Skeletal muscle satellite cell (primary cell): ENCODE measurements around the gene TMEM120A.
"Not testable (repeated sequence)": the region's sequence is repeated elsewhere in the genome, so short reads cannot be mapped to it uniquely, and the experiment has no call there.

ENCODE experiments used
- H3K27me3 ChIP-seq: 2 replicates; pipeline ENCODE4 v1.7.0; 2013; ENCODE audit warnings: low read length; ENCODE audit not compliant: control insufficient read depth, insufficient read depth
- H3K36me3 ChIP-seq: 2 replicates; pipeline ENCODE4 v1.7.0; 2013; ENCODE audit warnings: mild to moderate bottlenecking, control low read depth, low read length; ENCODE audit not compliant: insufficient read depth
- H3K4me1 ChIP-seq: 2 replicates; pipeline ENCODE4 v1.7.0; 2013; ENCODE audit warnings: low read length; ENCODE audit not compliant: control insufficient read depth, insufficient read depth
- H3K4me2 ChIP-seq: 2 replicates; pipeline ENCODE4 v1.7.0; 2013; ENCODE audit warnings: mild to moderate bottlenecking, low read length
- H3K4me3 ChIP-seq: 2 replicates; pipeline ENCODE4 v1.7.0; 2013; ENCODE audit warnings: low read length
- H3K9ac ChIP-seq: 2 replicates; pipeline ENCODE4 v1.7.0; 2013; ENCODE audit warnings: mild to moderate bottlenecking, low read depth, low read length, moderate library complexity
- H3K9me3 ChIP-seq: replicated peaks from 2 replicates; pipeline ENCODE4 v1.7.0; 2013; ENCODE audit warnings: mild to moderate bottlenecking, control low read depth, low read length

The TMEM120A gene

GRCh38 chr7:76009672-76010600 is 15.5 kb upstream of the TMEM120A start:
- no peaks in the 10 kb centered on the region for H3K27me3 ChIP-seq
- H3K4me3 ChIP-seq = no peak overlapping the region
- peaks cover 4% of the 10 kb centered on the region for H3K36me3 ChIP-seq
- no peak overlapping the region for H3K4me2 ChIP-seq
- H3K9ac ChIP-seq = no peak overlapping the region
- peaks cover 12% of the 10 kb centered on the region for H3K4me1 ChIP-seq
- H3K9me3 ChIP-seq = no peaks in the 10 kb centered on the region

GRCh38 chr7:76008156-76008687 is 13.8 kb upstream of the TMEM120A start:
- no peak overlapping the region for H3K4me3 ChIP-seq
- no peaks in the 10 kb centered on the region for H3K27me3 ChIP-seq
- H3K36me3 ChIP-seq = peaks cover 11% of the 10 kb centered on the region
- H3K4me1 ChIP-seq = peaks cover 12% of the 10 kb centered on the region
- H3K9me3 ChIP-seq = no peaks in the 10 kb centered on the region
- H3K4me2 ChIP-seq = no peak overlapping the region
- H3K9ac ChIP-seq = no peak overlapping the region

GRCh38 chr7:76005004-76005403 is 10.6 kb upstream of the TMEM120A start:
- H3K9ac ChIP-seq, H3K4me2 ChIP-seq, H3K4me1 ChIP-seq, H3K27me3 ChIP-seq, H3K4me3 ChIP-seq, H3K9me3 ChIP-seq: not testable (repeated sequence)
- H3K36me3 ChIP-seq = peaks cover 24% of the 10 kb centered on the region

- Histone ChIP-seq H3K36me3 (peaks cover 24% of the 10 kb centered on the region), H3K4me2 (no peak overlapping the region), H3K27me3 (no peaks in the 10 kb centered on the region), H3K4me1 (no peaks in the 10 kb centered on the region), H3K9me3 (no peaks in the 10 kb centered on the region), H3K9ac (no peak overlapping the region), H3K4me3 (no peak overlapping the region)
Measured at GRCh38 chr7:76003351-76003750, 9.0 kb upstream of the TMEM120A start.

- no peak overlapping the region for H3K4me2 ChIP-seq
- H3K4me3 ChIP-seq = no peak overlapping the region
- H3K36me3 ChIP-seq = peaks cover 24% of the 10 kb centered on the region
- H3K9me3 ChIP-seq = no peaks in the 10 kb centered on the region
- no peaks in the 10 kb centered on the region for H3K4me1 ChIP-seq
- no peak overlapping the region for H3K9ac ChIP-seq
- no peaks in the 10 kb centered on the region for H3K27me3 ChIP-seq
Measured at GRCh38 chr7:76002822-76003221, 8.4 kb upstream of the TMEM120A start.

- Histone ChIP-seq H3K4me3 (no peak overlapping the region), H3K36me3 (peaks cover 24% of the 10 kb centered on the region), H3K9me3 (no peaks in the 10 kb centered on the region), H3K4me2 (no peak overlapping the region), H3K4me1 (no peaks in the 10 kb centered on the region), H3K27me3 (no peaks in the 10 kb centered on the region), H3K9ac (no peak overlapping the region)
Measured at GRCh38 chr7:76002139-76002538, 7.7 kb upstream of the TMEM120A start.

GRCh38 chr7:76000566-76000965 is 6.2 kb upstream of the TMEM120A start:
- Histone ChIP-seq H3K4me1 (no peaks in the 10 kb centered on the region), H3K4me2 (no peak overlapping the region), H3K9me3 (no peaks in the 10 kb centered on the region), H3K9ac (no peak overlapping the region), H3K36me3 (peaks cover 35% of the 10 kb centered on the region), H3K27me3 (no peaks in the 10 kb centered on the region), H3K4me3 (no peak overlapping the region)

GRCh38 chr7:75998038-75998437 is 3.6 kb upstream of the TMEM120A start:
- peaks cover 26% of the 10 kb centered on the region for H3K36me3 ChIP-seq
- no peak overlapping the region for H3K4me2 ChIP-seq
- no peaks in the 10 kb centered on the region for H3K9me3 ChIP-seq
- H3K4me1 ChIP-seq = peaks cover 11% of the 10 kb centered on the region
- H3K27me3 ChIP-seq = no peaks in the 10 kb centered on the region
- no peak overlapping the region for H3K9ac ChIP-seq
- H3K4me3 ChIP-seq = no peak overlapping the region

- no peak overlapping the region for H3K9ac ChIP-seq
- H3K4me2 ChIP-seq = no peak overlapping the region
- no peaks in the 10 kb centered on the region for H3K9me3 ChIP-seq
- H3K36me3 ChIP-seq = peaks cover 22% of the 10 kb centered on the region
- peaks cover 11% of the 10 kb centered on the region for H3K4me1 ChIP-seq
- no peaks in the 10 kb centered on the region for H3K27me3 ChIP-seq
- no peak overlapping the region for H3K4me3 ChIP-seq
Measured at GRCh38 chr7:75996476-75996875, 2.1 kb upstream of the TMEM120A start.

- H3K9ac ChIP-seq = no peak overlapping the region
- H3K27me3 ChIP-seq = no peaks in the 10 kb centered on the region
- H3K4me2 ChIP-seq = no peak overlapping the region
- peaks cover 20% of the 10 kb centered on the region for H3K36me3 ChIP-seq
- H3K9me3 ChIP-seq = no peaks in the 10 kb centered on the region
- no peak overlapping the region for H3K4me3 ChIP-seq
- H3K4me1 ChIP-seq = peaks cover 11% of the 10 kb centered on the region
Measured at GRCh38 chr7:75995996-75996395, 1.6 kb upstream of the TMEM120A start.

GRCh38 chr7:75995052-75995471 is 667 bp upstream of the TMEM120A start:
- Histone ChIP-seq H3K27me3 (no peaks in the 10 kb centered on the region), H3K36me3 (peaks cover 11% of the 10 kb centered on the region), H3K9me3 (no peaks in the 10 kb centered on the region), H3K4me2 (peak overlapping the region; percentile 100), H3K4me1 (peaks cover 11% of the 10 kb centered on the region), H3K9ac (peak overlapping the region; percentile 63), H3K4me3 (peak overlapping the region; percentile 97)
